Kidney (tissue), 14 donors: Measurements from ENCODE around the gene RNF138. TPM values are rescaled to one million over a fixed set of nuclear protein-coding genes. Genes with fewer than 3 reads are reported as not detected.

ENCODE experiments used
- DNase-seq, 5 donors: peaks; one replicate each; pipeline ENCODE4 v3.0.0-alpha.2; 2013 to 2020
- FAIRE-seq: peaks from 2 replicates; lab custom pipeline; 2012; peaks lifted over from hg19 to GRCh38; lab: Jason Lieb, UNC
- H3K27ac ChIP-seq, 2 donors: one replicate each; pipeline ENCODE4 v1.7.0; 2013; ENCODE audit warnings: low read depth in 2 of 2, low read length in 2 of 2, inconsistent platforms in 1 of 2
- H3K27me3 ChIP-seq: one replicate; pipeline ENCODE4 v1.7.1; 2013; ENCODE audit warnings: low read length, inconsistent platforms; ENCODE audit not compliant: control insufficient read depth, insufficient read depth
- H3K36me3 ChIP-seq, 3 donors: one replicate each; pipeline versions ENCODE4 v1.7.0 to v1.7.1; 2013; ENCODE audit warnings: low read length in 3 of 3, control low read depth in 1 of 3, inconsistent platforms in 1 of 3; ENCODE audit not compliant: insufficient read depth in 3 of 3, control insufficient read depth in 2 of 3
- H3K4me1 ChIP-seq, 3 donors: one replicate each; pipeline versions ENCODE4 v1.7.0 to v1.7.1; 2013; ENCODE audit warnings: low read length in 3 of 3, inconsistent platforms in 1 of 3, low read depth in 1 of 3; ENCODE audit not compliant: control insufficient read depth in 2 of 3, insufficient read depth in 2 of 3
- H3K4me3 ChIP-seq, 3 donors: one replicate each; pipeline versions ENCODE4 v1.7.0 to v1.8.1; 2013; ENCODE audit warnings: low read length in 3 of 3, control low read depth in 1 of 3, inconsistent platforms in 1 of 3
- H3K9ac ChIP-seq, 3 donors: one replicate each; pipeline versions ENCODE4 v1.7.0 to v1.7.1; 2013; ENCODE audit warnings: low read length in 3 of 3, control low read depth in 1 of 3, inconsistent platforms in 1 of 3
- H3K9me3 ChIP-seq, 3 donors: one replicate each; pipeline versions ENCODE4 v1.7.0 to v1.7.1; 2013; ENCODE audit warnings: low read length in 3 of 3, control low read depth in 1 of 3, inconsistent platforms in 1 of 3; ENCODE audit not compliant: control insufficient read depth in 2 of 3, insufficient read depth in 1 of 3
- intact Hi-C: fragments of 100-400 bp; cut with DNase I; formaldehyde crosslinking; loops from one replicate; pipeline ENCODE4 v1.11.1; 2022
- polyA plus RNA-seq: library from polyadenylated mRNA; stranded (reverse); fragments of 350-450 nt; fragmentation: Illumina TruSeq; extraction: RNeasy Lipid Tissue Mini Kit (QIAGEN cat#74804); gene quantifications from one replicate; pipeline ENCODE4 v1.2.3, GENCODE V29; 2014; ENCODE audit warnings: low read depth, low replicate concordance; ENCODE audit not compliant: insufficient read depth
- total RNA-seq: library from RNA; stranded (reverse); fragmentation: NEBNext Ultra II Directional; extraction: Animal tissue kit (Norgen Biotek cat#: 25700); gene quantifications from one replicate; pipeline ENCODE4 v1.2.1, GENCODE V29; 2021
- TF ChIP-seq, protein P1 (sequence below): IDR thresholded peaks from 3 replicates; pipeline ENCODE4 v1.5.1; 2012; ENCODE audit warnings: mild to moderate bottlenecking, moderate library complexity, borderline replicate concordance; ENCODE audit not compliant: insufficient read depth; ENCODE audit errors: extremely low read depth
- donor health status: control.
- donor health status: control.
- donor health status: control.
- donor health status: control.
- donor health status: control.
- donor health status: DM: yes; HTN: yes; CAD: no.
- donor health status: Normal renal cell carcinoma (clear cell type).

Gene RNF138
- total and polyA plus RNA-seq, 2 donors from 2014 or later: 6.2 to 30.6 TPM

DNA sequence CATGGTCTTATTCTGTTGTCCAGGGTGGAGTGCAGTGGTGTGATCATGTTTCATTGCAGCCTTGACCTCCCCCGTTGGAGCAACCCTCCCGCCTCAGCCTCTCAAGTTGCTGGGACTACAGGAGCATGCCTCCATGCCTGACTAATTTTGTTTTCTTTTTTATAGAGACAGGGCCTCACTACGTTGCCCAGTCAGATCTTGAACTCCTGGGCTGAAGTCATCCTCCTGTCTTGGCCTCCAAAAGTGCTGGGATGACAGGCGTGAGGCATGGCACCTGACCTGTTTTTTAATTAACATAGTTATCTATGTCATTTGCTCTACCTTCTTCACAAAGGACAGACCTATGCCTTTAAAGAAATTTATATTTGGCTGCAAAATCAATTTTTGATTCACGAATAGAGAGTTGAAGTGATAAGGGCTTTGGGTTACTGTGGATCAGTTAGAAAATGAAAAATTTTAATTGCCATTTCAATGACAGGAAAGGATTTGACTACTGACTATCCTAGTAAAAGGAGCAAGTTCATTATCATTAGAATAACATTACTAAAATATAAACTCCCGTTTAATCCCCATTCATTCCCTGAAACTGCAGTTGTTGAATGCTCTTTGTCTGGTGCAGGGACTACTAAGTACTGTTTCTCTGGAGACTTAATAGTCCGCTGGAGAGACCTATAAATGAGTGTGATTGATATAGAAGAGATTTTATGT is 3.7 kb downstream of the RNF138 start:
- H3K9me3 ChIP-seq: no peaks in the 10 kb centered on the region

DNA sequence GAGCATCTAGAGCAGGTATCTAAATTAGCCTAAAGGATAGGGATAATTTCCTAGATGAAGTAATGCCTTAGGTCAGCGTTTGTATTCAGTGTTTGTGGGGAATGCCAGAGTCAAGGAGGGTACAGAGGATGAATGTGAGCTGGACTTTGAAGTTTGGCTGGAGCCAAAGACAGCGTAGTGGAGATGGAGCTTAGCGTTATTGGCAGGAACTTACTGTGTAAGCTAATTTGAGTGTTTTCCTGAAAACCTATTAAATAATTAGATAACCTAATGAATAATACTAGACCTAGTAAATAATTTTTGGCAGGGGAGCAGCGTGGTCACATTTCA is 4.2 kb downstream of the RNF138 start:
- no peak for FAIRE-seq
- H3K4me1 ChIP-seq: peaks cover 0 to 9% (median 3%) of the 10 kb centered on the region in 3 donors
- no peaks in the 10 kb centered on the region for H3K9me3 ChIP-seq
- intact Hi-C loops: no loop called here
- peak in 1 of 5 donors; percentile 9 for DNase-seq
- no peaks in the 10 kb centered on the region for H3K36me3 ChIP-seq
- no peak overlapping the region for H3K27ac ChIP-seq
- TF ChIP-seq, protein P1, sequence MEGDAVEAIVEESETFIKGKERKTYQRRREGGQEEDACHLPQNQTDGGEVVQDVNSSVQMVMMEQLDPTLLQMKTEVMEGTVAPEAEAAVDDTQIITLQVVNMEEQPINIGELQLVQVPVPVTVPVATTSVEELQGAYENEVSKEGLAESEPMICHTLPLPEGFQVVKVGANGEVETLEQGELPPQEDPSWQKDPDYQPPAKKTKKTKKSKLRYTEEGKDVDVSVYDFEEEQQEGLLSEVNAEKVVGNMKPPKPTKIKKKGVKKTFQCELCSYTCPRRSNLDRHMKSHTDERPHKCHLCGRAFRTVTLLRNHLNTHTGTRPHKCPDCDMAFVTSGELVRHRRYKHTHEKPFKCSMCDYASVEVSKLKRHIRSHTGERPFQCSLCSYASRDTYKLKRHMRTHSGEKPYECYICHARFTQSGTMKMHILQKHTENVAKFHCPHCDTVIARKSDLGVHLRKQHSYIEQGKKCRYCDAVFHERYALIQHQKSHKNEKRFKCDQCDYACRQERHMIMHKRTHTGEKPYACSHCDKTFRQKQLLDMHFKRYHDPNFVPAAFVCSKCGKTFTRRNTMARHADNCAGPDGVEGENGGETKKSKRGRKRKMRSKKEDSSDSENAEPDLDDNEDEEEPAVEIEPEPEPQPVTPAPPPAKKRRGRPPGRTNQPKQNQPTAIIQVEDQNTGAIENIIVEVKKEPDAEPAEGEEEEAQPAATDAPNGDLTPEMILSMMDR: no peak
- H3K4me3 ChIP-seq: no peak overlapping the region
- no peak overlapping the region for H3K9ac ChIP-seq
- H3K27me3 ChIP-seq: no peaks in the 10 kb centered on the region

More for the DNA sequence above, 3.7 kb downstream of the RNF138 start:
- intact Hi-C loops: no loop called here
- FAIRE-seq (no peak), DNase-seq (peak in 2 of 5 donors; percentile 19 to 24)
- Histone ChIP-seq H3K27ac (no peak overlapping the region), H3K9ac (no peak overlapping the region), H3K4me1 (peaks cover 0 to 9% (median 3%) of the 10 kb centered on the region in 3 donors), H3K27me3 (no peaks in the 10 kb centered on the region), H3K36me3 (no peaks in the 10 kb centered on the region), H3K4me3 (no peak overlapping the region)
- TF ChIP-seq, protein P1: no peak

DNA sequence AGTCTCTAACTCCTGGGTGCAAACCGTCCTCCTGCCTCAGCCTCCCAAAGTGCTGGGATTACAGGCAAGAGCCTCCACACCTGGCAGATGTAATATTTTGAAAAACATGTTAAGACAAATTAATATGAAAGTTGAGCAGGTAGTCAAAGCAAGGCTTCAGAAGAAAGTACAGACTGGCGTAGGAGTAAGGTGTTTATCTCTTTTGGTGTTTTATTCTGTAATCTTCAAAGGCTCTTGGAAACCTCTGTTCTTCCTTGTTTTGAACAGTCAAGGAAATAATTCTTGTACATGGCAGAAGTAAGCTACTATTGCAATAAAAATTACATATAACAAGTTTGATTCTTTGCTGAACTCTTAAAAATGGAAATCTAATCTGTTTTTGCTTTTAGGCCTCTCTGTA is 5.3 kb downstream of the RNF138 start:
- DNase-seq (no peak), FAIRE-seq (no peak)
- Histone ChIP-seq H3K4me1 (peaks cover 0 to 7% (median 3%) of the 10 kb centered on the region in 3 donors), H3K27me3 (no peaks in the 10 kb centered on the region), H3K9ac (no peak overlapping the region), H3K27ac (no peak overlapping the region), H3K36me3 (no peaks in the 10 kb centered on the region), H3K9me3 (no peaks in the 10 kb centered on the region), H3K4me3 (no peak overlapping the region)
- intact Hi-C loops: no loop called here
- TF ChIP-seq, protein P1: no peak
